Measurements from ENCODE around the gene GRPEL1.

GRCh38 chr4:7021930-7022664 lies 45.8 kb downstream of the GRPEL1 start:
- TF ChIP-seq CTCF (conservative IDR thresholded peaks at IDR 0.05; ENCODE audit: low read depth, low read length) (no peak), RCOR1 (IDR thresholded peaks at IDR 0.05; ENCODE audit: insufficient replicate concordance, low read length) (no peak), POLR2A (IDR thresholded peaks at IDR 0.05; ENCODE audit: low read depth, low read length) (no peak), SMC3 (IDR thresholded peaks at IDR 0.05; ENCODE audit: low read depth, low read length) (no peak), ELK1 (IDR thresholded peaks at IDR 0.05; ENCODE audit: borderline replicate concordance, low read depth, low read length) (no peak), CEBPB (IDR thresholded peaks at IDR 0.05; ENCODE audit: low read depth, low read length) (no peak), MAFK (IDR thresholded peaks at IDR 0.05; ENCODE audit: low read depth, low read length) (no peak), FOS (IDR thresholded peaks at IDR 0.05; ENCODE audit: low read depth, low read length) (no peak), BHLHE40 (IDR thresholded peaks at IDR 0.05; ENCODE audit: low read depth, low read length) (peak; percentile 57; the same call in 1 of the 2 replicates)

Data from IMR-90 (cell line).